ENCODE measurements around the gene EYA2.
"Not testable (repeated sequence)": the region's sequence is repeated elsewhere in the genome, so short reads cannot be mapped to it uniquely, and the experiment has no call there.

The EYA2 gene

DNA sequence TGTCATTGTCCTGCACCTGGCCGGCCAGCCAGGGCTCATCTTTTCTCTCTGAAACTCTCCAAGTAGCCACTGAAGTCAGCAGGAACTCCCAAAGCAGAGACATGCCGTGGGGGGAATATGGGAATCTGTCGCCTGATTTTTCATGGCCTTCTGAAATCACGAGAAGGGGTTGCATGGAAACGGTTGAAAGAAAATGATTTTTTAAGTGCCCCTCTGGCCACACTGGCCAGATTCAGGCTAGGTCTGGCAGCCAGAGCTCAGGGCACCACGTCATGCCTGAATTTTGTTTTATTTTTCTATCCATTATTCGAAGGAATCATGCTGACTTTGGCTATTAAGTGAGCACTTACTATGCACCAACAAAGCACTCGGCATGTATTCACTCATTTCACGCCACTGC, 65.2 kb downstream of the EYA2 start:
- no peak for DNase-seq

DNA sequence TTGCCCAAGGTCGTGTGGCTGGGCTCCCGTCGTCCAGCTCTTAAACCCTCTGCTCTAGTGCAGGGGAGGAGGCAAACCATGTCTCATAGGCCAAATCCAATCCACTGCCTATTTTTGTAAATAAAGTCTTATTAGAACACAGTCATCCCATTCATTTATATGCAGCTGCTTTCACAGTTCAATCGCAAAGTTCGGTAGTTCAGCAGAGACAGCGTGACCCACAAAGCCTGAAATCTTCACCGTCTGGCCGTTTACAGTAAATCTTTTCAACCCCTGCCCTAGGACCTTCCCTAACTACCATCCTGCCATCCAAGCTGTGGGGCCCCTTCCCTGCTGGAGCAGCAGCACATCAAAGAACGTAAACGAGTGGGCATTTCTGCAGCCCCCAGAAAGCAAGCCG, 65.9 kb downstream of the EYA2 start:
- no peak for DNase-seq

DNA sequence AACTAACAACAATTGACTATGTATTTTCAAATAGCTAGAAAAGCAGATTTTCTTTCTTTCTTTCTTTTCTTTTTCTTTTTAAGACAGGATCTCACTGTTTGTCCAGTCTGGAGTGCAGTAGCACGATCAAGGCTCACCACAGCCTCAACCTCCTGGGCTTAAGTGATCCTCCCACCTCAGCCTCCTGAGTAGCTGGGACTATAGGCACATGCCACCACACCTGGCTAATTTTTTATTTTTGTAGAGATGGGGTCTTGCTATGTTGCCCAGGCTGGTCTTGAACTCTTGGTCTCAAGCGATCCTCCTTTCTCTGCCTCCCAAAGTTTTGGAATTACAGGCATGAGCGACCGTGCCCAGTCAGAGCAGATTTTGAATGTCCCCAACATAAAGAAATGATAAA, 67.3 kb downstream of the EYA2 start:
- not testable (repeated sequence) for DNase-seq

DNA sequence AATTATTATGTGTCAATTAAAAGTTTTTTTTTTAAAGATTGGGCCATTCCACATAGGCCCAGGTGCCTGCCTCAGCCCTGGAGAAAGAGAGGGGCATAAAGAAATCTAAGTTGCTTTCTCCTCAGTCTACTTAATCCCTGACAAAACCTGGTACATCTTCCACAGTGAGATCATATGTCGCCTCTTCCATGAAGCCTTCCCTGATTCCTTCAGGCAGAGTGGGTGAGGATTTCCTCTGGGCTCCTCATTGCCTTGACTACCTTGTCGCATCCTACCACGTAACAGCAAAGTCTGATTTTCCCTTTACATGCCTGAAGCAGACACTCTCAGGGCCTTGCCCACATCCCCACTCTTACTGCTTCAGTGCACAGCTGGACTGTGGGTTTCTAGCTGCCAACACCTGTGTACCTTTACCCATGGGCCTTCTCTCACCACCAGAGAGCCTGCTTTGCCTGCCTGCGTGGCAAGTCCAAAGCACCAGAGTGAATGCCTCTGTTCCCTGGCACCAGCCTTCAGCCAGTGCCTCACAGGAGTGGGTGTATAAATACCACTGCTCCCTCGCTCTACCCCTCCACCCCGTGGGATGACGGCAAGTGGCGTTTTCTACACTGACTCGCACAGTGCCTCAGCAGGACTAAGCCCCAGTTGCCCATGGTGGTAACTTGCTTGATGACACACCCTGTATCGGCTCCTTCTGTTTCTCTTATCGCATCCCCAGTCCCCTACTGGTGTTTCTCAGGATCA, 68.0 kb downstream of the EYA2 start:
- DNase-seq = no peak

DNA sequence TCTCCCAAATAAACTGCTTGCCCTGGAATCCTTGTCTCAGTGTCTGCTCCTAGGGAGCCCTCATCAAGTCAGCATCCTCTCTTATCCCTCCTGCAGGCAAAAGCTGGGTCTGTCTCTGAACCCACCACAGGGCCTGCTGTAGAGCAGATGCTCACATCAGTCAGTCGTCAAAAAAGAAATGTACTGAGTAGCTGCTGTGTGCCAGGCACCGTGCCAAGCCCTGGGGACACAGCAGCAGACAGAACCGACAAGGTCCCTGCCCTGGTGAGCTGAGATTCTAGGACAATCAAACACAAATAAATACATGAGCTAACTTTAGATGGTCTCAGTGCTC, 68.5 kb downstream of the EYA2 start:
- peak; percentile 72 for DNase-seq

DNA sequence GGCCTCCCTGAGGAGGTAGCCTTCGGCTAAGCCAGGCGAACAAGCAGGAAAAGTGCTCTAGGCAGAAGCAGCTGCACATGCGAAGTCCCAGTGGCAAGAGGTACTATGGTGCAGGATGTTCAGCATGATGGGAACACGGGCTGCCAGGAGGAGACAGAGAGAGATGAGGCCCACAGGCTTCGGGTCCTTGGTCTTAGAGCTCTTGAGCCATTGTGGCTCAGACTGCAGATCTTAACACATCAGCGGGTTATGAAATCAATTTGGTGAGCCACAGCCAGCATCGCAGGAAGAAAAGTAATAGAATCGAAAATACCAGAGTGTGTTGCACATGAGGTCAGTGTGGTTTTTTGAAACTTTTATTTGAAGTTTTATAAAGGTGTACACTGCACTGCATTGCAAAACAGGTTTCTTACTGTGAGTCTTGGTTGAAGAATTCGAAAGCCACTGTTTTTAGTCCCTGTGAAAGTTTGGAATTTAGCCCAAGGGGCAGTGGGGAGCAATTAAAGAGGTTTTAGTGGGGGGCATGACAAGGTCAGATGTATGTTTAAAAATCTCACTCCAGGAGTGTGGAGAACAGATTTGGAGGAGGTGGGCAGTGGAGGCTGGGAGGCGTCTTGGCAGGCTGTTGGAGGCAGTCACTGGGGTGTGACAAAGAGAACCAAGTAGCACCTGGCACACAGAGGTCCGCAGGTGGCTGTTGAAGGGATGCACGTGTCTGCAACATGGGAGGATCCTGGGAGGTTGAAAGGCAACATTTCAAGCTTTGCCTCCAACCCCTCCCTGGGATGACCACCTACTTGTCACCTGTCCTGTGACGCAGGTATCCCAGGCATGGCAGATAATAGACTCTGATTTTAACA, 69.3 kb downstream of the EYA2 start:
- no peak for DNase-seq

DNA sequence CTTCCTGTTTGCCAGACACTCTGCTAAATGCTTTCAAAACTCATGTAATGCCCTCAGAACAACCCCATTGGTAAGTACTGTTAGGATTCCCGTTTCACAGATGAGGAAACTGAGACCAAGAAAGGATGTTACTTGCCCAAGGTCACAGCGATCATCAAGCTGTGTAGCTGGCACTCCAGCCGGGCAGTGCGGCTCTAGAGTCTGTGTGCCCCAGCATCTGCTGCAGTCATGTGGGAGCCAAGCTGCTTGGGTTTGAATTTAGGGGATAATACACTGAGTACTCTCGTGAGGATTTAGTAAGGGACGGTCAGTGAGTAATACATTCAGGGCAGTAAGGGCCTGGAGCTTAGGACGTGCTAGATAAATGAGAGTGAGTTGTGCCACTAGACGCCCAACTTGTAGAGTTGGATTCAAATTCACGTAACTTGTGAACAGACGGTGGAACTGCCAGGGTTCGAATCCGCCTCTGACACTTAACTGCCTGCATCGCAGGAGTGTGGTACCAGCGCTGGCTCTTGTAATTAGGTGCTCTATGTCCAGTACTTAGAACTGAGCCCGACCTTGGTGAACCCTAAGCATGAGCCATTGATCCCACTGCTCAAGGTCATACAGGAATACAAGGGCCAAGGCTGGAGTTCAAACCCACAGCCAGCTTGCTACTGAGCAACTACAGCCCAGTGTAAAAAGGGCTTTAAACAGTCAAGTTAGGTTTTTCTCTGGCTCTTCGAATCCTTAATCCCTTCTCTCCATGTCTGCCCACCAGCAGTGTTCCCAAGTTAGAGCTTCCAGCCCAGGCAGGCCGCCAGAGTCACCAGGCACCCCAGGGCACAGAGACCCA, 70.2 kb downstream of the EYA2 start:
- DNase-seq = no peak

DNA sequence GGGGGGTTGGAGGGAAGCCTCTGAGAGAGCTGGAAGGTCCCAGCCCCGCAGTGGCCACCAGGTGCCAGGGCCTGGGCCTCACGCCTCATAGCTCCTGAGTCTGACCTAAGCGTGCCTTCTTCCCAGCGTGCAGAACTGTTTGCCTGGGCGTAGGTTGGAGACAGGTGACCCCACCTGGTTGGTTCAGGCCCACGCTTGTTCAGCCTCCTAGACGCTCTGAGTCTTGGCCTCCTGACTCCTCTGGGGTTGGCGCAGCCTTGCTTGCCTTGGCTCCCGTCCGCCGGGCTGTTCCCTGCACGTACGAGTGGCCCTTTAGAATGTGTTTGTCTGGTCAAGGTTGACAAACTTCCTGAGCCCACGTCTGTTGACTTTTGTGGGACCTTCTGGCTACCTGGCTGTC, 70.8 kb downstream of the EYA2 start:
- no peak for DNase-seq

DNA sequence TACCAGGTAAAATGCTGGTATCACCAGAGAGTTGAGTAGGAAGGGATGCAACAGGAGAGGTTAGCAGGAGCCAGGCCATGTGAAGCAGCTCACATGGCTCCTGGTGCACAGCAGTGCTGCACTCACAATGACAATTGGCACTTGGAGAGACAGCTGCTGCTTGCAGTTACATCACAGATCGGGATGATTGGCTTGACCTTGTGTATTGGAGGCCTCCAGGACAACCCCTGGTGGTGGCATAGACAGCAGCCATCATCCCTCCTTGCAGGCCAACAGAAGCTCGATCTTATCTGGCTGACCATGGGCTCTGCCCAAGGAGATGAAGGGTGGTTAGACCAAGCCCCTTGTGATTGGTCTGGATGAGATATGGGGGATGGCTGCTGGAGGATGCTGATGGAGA, 73.0 kb downstream of the EYA2 start:
- DNase-seq = no peak

DNA sequence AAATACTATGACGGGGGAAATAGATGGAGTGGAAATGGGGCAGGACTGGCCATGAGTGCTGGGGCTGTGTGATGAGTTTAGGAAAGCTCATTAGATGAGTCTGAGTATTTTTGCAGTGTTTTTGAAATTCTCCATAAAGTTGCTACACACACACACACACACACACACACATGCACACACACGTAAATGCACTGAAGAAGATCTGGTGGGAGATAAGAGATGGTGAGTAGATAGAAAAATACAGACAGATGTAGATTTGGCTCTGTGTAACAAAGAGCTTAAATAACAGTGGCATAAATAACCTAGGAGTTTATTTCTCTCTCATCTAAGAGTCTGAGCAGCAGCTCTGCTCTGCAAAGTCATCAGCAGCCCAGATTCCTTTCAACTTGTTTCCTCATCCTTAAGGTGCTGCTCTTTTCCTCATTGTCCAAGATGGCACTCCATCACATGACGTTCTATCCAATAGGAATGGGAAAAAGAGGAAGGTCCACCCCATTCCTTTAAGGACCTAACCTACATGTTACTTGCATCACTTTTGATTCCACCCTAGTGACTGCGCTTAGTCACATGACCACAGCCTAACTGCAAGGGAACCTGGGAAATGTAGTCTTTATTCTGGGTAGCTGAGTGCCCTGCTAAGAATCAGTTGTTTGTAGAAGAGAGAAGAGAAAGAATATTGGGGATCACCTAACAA, 76.4 kb downstream of the EYA2 start:
- no peak for DNase-seq

DNA sequence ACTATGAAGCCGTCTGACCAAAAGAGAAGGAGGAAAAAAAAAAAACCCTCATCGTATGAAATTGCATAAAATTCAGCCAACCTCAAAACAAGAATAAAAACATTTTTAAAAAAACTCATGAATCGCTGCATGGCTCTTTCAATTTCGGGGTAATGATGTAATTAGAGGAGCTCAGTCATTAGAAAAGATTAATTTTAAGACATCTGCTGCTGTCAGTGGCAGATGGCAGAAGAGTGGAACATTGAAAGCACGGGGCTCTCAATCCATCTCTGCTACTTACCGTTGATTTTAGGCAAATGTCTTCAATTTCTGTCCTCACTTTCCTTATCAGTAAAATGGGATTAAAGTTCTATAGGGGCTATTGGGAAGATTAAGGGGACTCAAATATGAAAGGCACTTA, 79.1 kb downstream of the EYA2 start:
- DNase-seq = peak; percentile 47

DNA sequence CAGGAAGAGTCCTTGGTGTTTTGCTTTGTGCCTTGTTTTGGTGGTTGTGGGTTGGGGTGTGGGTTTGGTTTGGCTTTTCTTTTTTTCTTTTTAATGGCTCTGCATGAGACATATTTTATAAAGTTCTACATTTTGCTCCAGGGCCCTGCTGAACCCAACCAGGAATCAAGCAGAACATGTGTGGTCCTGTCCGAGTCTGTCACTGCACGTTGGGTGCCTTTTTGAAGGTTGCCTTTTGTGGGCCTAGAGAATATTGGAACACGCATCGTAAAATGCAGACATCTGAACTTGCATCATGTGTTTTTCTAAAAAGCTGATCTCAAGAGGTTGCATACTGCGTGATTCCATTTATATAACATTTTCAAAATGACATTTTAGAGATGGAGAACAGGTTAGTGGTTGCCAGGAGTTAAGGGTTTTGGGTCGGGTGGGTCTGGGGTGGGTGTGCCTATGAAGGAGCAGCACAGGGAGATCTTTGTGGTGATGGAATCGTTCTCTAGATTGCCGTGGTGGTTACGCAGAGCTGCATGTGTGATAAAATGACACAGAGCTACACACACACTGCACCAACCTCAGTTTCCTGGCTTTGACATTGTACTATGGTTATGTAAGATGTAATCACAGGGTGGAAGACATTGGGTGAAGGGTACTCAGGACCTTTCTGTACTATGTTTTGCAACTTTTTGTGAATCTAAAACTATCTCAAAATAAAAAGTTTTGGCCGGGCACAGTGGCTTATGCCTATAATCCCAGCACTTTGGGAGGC, 80.2 kb downstream of the EYA2 start:
- no peak for DNase-seq

DNA sequence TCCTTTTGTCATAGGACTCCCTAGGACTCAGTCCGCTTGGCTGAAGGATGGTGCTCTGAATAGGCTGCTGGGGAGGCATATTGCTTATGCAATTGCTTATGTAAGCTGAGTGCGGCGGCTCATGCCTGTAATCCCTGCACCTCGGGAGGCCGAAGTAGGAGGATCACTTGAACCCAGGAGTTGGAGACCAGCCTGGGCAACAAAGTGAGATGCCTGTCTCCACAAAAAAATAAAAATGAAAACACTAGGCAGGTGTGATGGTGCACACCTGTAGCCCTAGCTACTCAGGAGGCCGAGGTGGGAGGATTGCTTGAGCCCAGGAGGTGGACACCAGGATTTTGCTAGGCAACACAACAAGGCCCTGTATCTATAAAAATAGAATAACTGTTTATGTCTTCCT, 81.3 kb downstream of the EYA2 start:
- no peak for DNase-seq

DNA sequence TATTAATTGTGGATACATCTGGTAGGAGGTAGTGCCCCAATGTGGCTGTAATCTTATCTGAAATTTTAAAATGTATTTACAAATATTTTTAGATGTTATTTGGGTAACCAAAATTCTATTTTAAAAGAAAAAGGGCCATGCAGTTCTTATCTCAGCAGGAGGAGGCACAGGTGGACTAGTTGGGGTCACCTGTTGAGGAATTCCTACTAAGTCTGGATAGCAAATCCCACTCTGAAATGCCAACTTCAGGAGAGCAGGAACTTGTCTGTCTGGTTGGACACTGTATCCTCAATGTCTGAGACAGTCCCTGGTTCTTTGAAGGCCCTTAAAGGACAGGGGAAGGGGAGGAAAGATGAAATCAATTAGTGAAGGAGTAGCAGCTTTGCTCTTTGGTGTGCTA, 82.6 kb downstream of the EYA2 start:
- no peak for DNase-seq

DNA sequence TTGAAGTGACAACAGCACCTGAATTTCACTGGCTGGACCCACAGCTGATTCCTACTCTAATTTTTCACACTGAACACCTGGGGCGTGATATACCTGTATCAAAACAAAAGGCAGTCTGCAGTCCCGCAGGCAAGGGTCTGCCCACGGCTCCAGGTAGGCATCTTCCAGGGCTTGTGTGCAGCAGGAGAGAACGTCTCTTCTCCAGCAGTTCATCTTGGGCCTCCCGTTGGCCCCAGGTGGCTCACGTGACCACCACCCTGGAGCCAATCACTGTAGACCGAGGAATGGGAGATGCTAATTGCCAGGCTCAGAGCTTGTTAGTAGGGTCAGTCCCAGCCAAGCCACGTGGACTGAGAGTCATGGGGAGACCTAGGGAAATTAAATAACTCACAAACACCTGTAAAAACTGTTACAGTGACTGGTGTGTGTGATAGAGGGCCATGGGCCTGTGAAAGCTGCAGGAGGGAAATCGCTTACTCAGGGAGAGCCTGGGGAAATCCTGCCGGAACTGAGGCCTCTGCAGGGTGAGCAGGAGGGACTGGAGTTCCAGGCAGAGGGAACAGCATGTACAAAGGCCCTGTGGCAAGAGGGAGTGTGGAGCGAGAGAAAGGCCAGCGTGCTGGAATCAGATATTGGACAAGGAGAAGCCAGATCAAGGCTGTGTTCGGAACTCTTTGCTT, 83.4 kb downstream of the EYA2 start:
- no peak for DNase-seq

DNA sequence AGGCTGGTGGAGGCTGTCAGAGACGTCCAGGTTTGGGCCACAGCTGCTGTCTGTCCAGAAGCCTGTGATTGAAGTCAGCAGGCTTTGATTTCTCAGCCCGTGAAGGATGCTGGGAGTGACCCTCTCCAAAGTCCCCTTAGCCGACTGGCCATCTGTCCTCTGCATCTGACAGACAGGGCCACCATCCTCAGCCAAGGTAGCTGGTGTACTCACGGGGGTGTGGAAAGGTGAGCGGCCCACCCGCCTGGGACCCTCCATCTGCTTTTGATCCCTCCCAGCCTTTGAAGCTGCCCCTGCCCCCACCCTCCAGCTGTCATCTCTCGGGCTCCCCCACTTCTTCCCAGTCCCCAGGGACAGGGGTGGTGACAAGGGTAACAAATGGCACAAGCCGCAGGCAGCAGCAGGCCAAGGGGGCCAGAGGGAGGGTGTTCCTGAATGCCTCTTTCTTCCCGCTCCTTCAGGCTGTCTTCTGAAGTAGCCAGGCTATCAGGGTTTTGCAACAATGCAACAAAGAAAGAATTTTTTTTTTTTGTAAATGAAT, 84.4 kb downstream of the EYA2 start:
- DNase-seq = peak; percentile 57

DNA sequence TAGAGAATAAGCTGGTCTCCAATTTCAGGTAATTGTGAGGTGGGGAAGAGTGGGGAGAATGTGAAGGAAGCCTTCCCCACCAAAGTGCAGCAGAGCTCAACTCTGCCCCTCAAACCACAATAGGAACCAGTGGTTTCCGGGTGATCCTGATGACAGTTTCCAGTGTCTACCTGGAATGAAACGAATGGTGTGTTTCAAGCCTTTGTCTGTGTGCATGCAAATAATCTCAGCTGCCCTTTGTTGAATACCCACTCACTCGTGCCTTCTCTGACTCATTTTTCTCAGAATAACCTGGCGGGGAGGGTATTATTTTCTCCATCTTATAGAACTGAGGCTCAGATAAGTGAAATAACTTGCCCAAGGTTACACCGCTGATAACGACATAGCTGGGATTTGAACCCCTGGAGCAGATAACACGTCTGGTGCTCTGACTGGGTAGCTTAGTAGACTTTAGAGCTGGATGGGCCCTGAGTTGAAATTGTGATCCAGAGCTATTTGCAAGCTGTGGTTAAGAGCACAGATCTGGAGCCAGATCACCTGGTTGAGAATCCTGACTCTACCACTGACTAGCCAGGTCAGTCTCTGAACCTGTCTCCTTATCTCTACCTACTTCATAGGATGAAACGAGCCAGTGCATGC, 85.1 kb downstream of the EYA2 start:
- DNase-seq = no peak

DNA sequence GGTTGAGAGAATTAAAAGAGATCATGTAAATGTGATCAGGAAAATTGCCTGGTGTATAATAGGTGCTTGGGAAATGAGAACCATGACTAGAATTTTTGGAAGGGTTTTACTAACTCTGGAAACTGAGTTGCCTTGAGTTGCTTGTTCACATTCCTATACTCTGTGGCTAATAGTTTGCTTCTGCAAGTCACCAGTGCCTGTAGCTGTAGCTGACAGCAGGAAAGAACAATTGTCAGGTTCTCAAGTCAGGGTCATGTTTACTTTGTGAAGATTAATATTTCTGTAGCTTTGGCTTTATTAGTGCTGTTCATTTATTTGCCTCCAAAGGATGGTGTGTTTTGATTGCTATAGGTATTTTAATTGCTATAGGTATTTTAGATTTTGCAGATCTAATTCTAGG, 86.5 kb downstream of the EYA2 start:
- no peak for DNase-seq

DNA sequence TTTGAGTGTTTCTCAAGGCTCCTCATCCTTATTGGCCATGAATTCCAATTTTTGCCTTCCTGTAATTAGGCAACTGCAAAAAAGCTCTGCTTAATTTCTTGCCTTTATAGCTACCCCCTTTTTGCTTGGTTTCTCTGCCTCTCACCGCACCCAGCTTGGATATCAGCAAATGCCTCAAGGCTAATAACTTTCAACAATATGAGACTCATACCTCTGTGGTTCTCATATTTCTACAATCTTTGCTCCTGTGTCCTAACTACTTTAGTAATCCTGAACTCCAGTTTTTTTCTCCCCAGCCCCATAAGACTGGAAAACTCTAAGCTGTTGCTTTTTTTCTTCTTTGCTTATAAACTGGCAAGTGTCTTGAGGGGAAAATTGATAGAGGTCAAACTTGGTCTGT, 88.8 kb downstream of the EYA2 start:
- DNase-seq = no peak

DNA sequence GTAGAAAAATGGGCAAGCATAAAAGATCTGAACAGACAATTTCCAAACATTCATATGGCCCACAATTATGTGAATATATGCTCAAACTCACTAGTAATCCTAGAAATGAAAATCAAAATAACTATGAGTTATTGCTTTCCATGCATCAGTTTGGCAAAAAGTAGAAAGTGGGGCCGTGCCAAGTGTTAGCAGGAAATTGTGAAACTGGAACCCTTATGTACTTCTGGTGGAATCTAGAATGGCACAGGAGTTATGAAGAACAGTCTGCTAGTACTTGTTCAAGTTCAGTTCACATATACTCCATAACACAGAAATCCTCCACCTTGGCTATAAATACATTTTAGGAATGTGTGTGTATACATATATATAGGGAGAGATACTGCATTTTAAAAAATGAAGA, 89.8 kb downstream of the EYA2 start:
- DNase-seq = no peak

DNA sequence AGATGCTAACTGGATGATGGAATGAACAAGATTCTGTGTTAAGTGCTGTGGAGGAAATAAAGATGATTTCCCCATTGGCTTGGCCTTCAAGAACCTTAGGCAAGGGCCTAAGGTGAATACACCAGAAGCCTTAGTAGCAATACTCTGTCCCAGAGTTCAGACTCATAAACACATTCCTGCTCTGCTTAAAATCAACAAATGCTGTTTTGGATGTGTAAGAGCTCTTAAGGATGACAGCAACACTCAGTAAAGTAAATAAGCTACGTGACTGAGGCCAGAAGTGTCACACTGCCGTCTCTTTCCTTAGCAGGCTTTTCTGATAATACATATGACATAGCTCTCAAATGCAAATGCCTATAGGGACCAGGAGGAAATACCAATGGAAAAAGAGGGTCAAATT, 90.6 kb downstream of the EYA2 start:
- DNase-seq = no peak

All from NCI-H1694 (cell line).